Body of pancreas (tissue), 4 donors: Measurements from ENCODE around the gene MLXIPL.
A peak's percentile ranks its signal among the peaks of the same experiment; 100 is the strongest.

Source experiments
- CTCF ChIP-seq, 7 experiments: fragments of 450-650 bp in 4 of 7; fragments of 200-600 bp in 3 of 7; sonication (generic) in 3 of 7; IDR thresholded peaks; one replicate each; pipeline ENCODE4 v1.5.1; 2016 to 2019; ENCODE audit warnings: antibody characterized with exemption in 7 of 7
- POLR2A ChIP-seq, 3 donors: fragments of 450-650 bp; IDR thresholded peaks; one replicate each; pipeline ENCODE4 v1.6.1; 2016; ENCODE audit warnings: antibody characterized with exemption in 3 of 3, mild to moderate bottlenecking in 2 of 3

GRCh38 chr7:73667344-73668102 is 43.2 kb upstream of the MLXIPL start, which contains the start of gene VPS37D:
- TF ChIP-seq CTCF (IDR thresholded peaks at IDR 0.05) (peak; percentile 34 to 99 (median 95)), POLR2A (IDR thresholded peaks at IDR 0.05) (no peak)
